K562 (cell line): ENCODE results near the gene SIGLEC9. TPM values are rescaled to one million over a fixed set of nuclear protein-coding genes. Genes with fewer than 3 reads are reported as not detected.

Experiments
- ATAC-seq: fragments of 200-7000 bp; cut with Tn5 transposase; 3 replicates; pipeline ENCODE4 v1.9.1; 2020; ENCODE audit warnings: moderate library complexity
- BruUV-seq: library from RNA; stranded (reverse); fragments of 400-500 nt; replicated peaks from 2 replicates; lab custom pipeline; 2021; lab: Mats Ljungman, UMichigan
- CTCF ChIA-PET: fragments of 300-600 bp; formaldehyde crosslinking; extraction: SDS; loops from one replicate; lab custom pipeline; 2021; ENCODE audit warnings: low intra/inter-chr PET ratio; lab: Yijun Ruan, JAX
- POLR2A ChIA-PET: fragments of 300-600, 350-650 bp; sonication (Branson Sonifier 250); formaldehyde crosslinking; extraction: SDS; loops from one replicate; lab custom pipeline; 2021; ENCODE audit warnings: antibody characterized with exemption, inconsistent platforms; lab: Yijun Ruan, JAX
- DNase-seq, 4 experiments: peaks; one replicate each; pipeline versions ENCODE4 v3.0.0 to v3.0.0-alpha.2; 2011 to 2018; ENCODE audit warnings: low spot score in 3 of 4, mixed read lengths in 3 of 4; ENCODE audit errors: extremely low read depth in 1 of 4
- FAIRE-seq: peaks from 2 replicates; lab custom pipeline; 2011; peaks lifted over from hg19 to GRCh38; lab: Jason Lieb, UNC
- H2AFZ ChIP-seq: 2 replicates; pipeline ENCODE4 v1.6.0; 2011; ENCODE audit warnings: low read depth, low read length, control low read depth, inconsistent platforms
- H3K27ac ChIP-seq: fragments of 200-600 bp; 3 replicates; pipeline ENCODE4 v1.8.0; 2011; ENCODE audit warnings: low read depth, mild to moderate bottlenecking, control low read depth, inconsistent platforms, low read length, moderate library complexity, mixed read lengths; ENCODE audit errors: extremely low read depth
- H3K27me3 ChIP-seq, 2 experiments: fragments of 300-600 bp in 1 of 2; 2 replicates in 1 of 2; 3 replicates in 1 of 2; pipeline versions ENCODE4 v1.6.0 to v1.8.0; 2011; ENCODE audit warnings: inconsistent platforms in 2 of 2, low read length in 2 of 2, mild to moderate bottlenecking in 1 of 2, mixed read lengths in 1 of 2, moderate library complexity in 1 of 2; ENCODE audit not compliant: control insufficient read depth in 2 of 2, insufficient read depth in 2 of 2
- H3K36me3 ChIP-seq: fragments of 300-600 bp; 3 replicates; pipeline ENCODE4 v1.8.0; 2011; ENCODE audit warnings: mild to moderate bottlenecking, low read length, inconsistent platforms; ENCODE audit not compliant: control insufficient read depth, insufficient read depth
- H3K4me1 ChIP-seq, 2 experiments: fragments of 200-600 bp in 1 of 2; replicated peaks in 1 of 2; 2 replicates in 1 of 2; 3 replicates in 1 of 2; pipeline versions ENCODE4 v1.5.1 to v1.8.0; 2011; ENCODE audit warnings: inconsistent platforms in 2 of 2, low read length in 2 of 2, mild to moderate bottlenecking in 1 of 2, mixed read lengths in 1 of 2, moderate library complexity in 1 of 2; ENCODE audit not compliant: control insufficient read depth in 2 of 2, insufficient read depth in 2 of 2
- H3K4me2 ChIP-seq: 2 replicates; pipeline ENCODE4 v1.6.1; 2011; ENCODE audit warnings: low read length, control low read depth, inconsistent platforms, mixed read lengths; ENCODE audit not compliant: insufficient read depth
- H3K4me3 ChIP-seq: fragments of 200-600 bp; sonication (generic), shearing (Covaris generic); 2 replicates; pipeline ENCODE4 v1.5.1; 2016; ENCODE audit warnings: control low read depth, inconsistent platforms
- H3K79me2 ChIP-seq: fragments of 200-600 bp; 3 replicates; pipeline ENCODE4 v1.8.0; 2011; ENCODE audit warnings: low read length, inconsistent platforms; ENCODE audit not compliant: control insufficient read depth, insufficient read depth
- H3K9ac ChIP-seq, 2 experiments: 2 replicates each; pipeline versions ENCODE4 v1.6.0 to v1.6.1; 2011; ENCODE audit warnings: low read depth in 2 of 2, low read length in 2 of 2, control low read depth in 1 of 2, inconsistent platforms in 1 of 2, mild to moderate bottlenecking in 1 of 2, mixed read lengths in 1 of 2; ENCODE audit not compliant: insufficient read depth in 1 of 2
- H3K9me1 ChIP-seq: one replicate; pipeline ENCODE4 v1.6.0; 2011; ENCODE audit warnings: inconsistent platforms, mild to moderate bottlenecking, low read length, moderate library complexity; ENCODE audit not compliant: control insufficient read depth, insufficient read depth
- H3K9me3 ChIP-seq: replicated peaks from 2 replicates; pipeline ENCODE4 v1.5.1; 2011; ENCODE audit warnings: low read depth, low read length, inconsistent platforms; ENCODE audit not compliant: control insufficient read depth, insufficient read depth
- H4K20me1 ChIP-seq: replicated peaks from 2 replicates; pipeline ENCODE4 v1.6.1; 2011; ENCODE audit warnings: low read length, inconsistent platforms, mixed read lengths; ENCODE audit not compliant: control insufficient read depth, insufficient read depth
- CAMTA2 ChIP-seq: fragments of 250-450 bp; sonication (Bioruptor Pico); conservative IDR thresholded peaks from 2 replicates; pipeline ENCODE4 v1.5.1; 2022
- FOXA3 ChIP-seq, 2 experiments: fragments of 450-650 bp in 1 of 2; sonication (generic) in 1 of 2; formaldehyde crosslinking; IDR thresholded peaks in 1 of 2; conservative IDR thresholded peaks in 1 of 2; 2 replicates each; pipeline versions ENCODE4 v1.4.0 to v1.8.0; 2020 to 2022; ENCODE audit warnings: mild to moderate bottlenecking in 2 of 2, missing genetic modification reagents in 1 of 2
- KLF16 ChIP-seq: IDR thresholded peaks from 2 replicates; pipeline ENCODE4 v1.6.1; 2016; ENCODE audit warnings: antibody characterized with exemption
- LARP7 ChIP-seq: fragments of 450-650 bp; IDR thresholded peaks from 2 replicates; pipeline ENCODE4 v1.6.1; 2016
- MAX ChIP-seq: sonication (generic); formaldehyde crosslinking; IDR thresholded peaks from 2 replicates; pipeline ENCODE4 v1.9.0; 2022; ENCODE audit warnings: mild to moderate bottlenecking, missing genetic modification reagents
- NR2C2 ChIP-seq, 2 experiments: fragments of 200-800 bp in 1 of 2; sonication (Bioruptor generic) in 1 of 2; sonication (generic) in 1 of 2; formaldehyde crosslinking in 1 of 2; IDR thresholded peaks; 2 replicates each; pipeline versions ENCODE4 v1.6.1 to v1.8.0; 2016 to 2022; ENCODE audit warnings: mild to moderate bottlenecking in 1 of 2, missing compliant biosample characterization in 1 of 2, missing genetic modification characterization in 1 of 2, missing genetic modification reagents in 1 of 2
- PHB2 ChIP-seq: fragments of 450-650 bp; IDR thresholded peaks from 2 replicates; pipeline ENCODE4 v1.6.1; 2017; ENCODE audit warnings: low read depth
- THRA ChIP-seq: fragments of 450-650 bp; IDR thresholded peaks from 2 replicates; pipeline ENCODE4 v1.6.1; 2017; ENCODE audit warnings: mild to moderate bottlenecking, moderate library complexity
- ZBED1 ChIP-seq: IDR thresholded peaks from 2 replicates; pipeline ENCODE4 v1.6.1; 2014
- ZNF592 ChIP-seq: fragments of 450-650 bp; IDR thresholded peaks from 2 replicates; pipeline ENCODE4 v1.6.1; 2017; ENCODE audit warnings: antibody characterized with exemption, mild to moderate bottlenecking
- ZNF639 ChIP-seq, 2 experiments: fragments of 200-800 bp in 1 of 2; sonication (Bioruptor generic) in 1 of 2; sonication (generic) in 1 of 2; formaldehyde crosslinking in 1 of 2; IDR thresholded peaks in 1 of 2; conservative IDR thresholded peaks in 1 of 2; 2 replicates each; pipeline versions ENCODE4 v1.5.0 to v1.6.1; 2016 to 2020; ENCODE audit warnings: missing compliant biosample characterization in 1 of 2, missing genetic modification characterization in 1 of 2, missing genetic modification reagents in 1 of 2
- WGBS: fragments of 100-300 bp; shearing (Covaris generic); methylation state at CpG from one replicate; pipeline ENCODE4 v1.1.6; 2016; ENCODE audit warnings: low coverage, mixed read lengths; ENCODE audit not compliant: insufficient coverage; ENCODE audit errors: missing lambda C conversion rate; 5-methylcytosine and 5-hydroxymethylcytosine counted together
- in situ Hi-C: fragments of 300-500 bp; cut with MboI; formaldehyde crosslinking; loops from 4 replicates; pipeline ENCODE4 v1.15.0; 2018; ENCODE audit warnings: inconsistent platforms, mixed read lengths
- intact Hi-C: fragments of 100-400 bp; cut with micrococcal nuclease; formaldehyde crosslinking; loops from 2 replicates; pipeline ENCODE4 v1.14.2; 2022
- polyA plus RNA-seq, 8 experiments: library from polyadenylated mRNA; depleted of rRNA in 4 of 8; stranded (reverse) in 5 of 8; unstranded in 3 of 8; fragments of >200 nt; fragmentation: Nextera tagmentation in 2 of 8; fragmentation: Illumina TruSeq in 1 of 8; extraction: Ambion mirVana in 2 of 8; extraction: Trizol in 1 of 8; gene quantifications; 2 replicates each; pipeline versions ENCODE4 v1.2.1 to v1.2.3, GENCODE V29; 2011 to 2014; ENCODE audit warnings: inconsistent platforms in 1 of 8, missing spikeins in 1 of 8
- total RNA-seq, 7 experiments: library from RNA; depleted of rRNA in 6 of 7; stranded (reverse); fragments of >200 nt in 6 of 7; fragmentation: Illumina TruSeq in 2 of 7; extraction: Trizol in 2 of 7; gene quantifications; 2 replicates each; pipeline versions ENCODE4 v1.2.1 to v1.2.3, GENCODE V29; 2011 to 2021; ENCODE audit warnings: low replicate concordance in 1 of 7
- TF ChIP-seq, protein P1 (sequence below), 2 experiments: fragments of 450-650 bp in 1 of 2; sonication (generic) in 1 of 2; formaldehyde crosslinking in 1 of 2; IDR thresholded peaks in 1 of 2; conservative IDR thresholded peaks in 1 of 2; 2 replicates each; pipeline versions ENCODE4 v1.6.1 to v1.8.1; 2016 to 2023; ENCODE audit warnings: mild to moderate bottlenecking in 2 of 2, moderate library complexity in 2 of 2, inconsistent platforms in 1 of 2, missing genetic modification reagents in 1 of 2

Gene SIGLEC9
- total and polyA plus RNA-seq, 9 of the 15 experiments (the other 6 are each of a cell fraction or from before 2014, with no cell fraction given), result 0.09 to 0.34 (median 0.22) TPM; not detected in 4

DNA sequence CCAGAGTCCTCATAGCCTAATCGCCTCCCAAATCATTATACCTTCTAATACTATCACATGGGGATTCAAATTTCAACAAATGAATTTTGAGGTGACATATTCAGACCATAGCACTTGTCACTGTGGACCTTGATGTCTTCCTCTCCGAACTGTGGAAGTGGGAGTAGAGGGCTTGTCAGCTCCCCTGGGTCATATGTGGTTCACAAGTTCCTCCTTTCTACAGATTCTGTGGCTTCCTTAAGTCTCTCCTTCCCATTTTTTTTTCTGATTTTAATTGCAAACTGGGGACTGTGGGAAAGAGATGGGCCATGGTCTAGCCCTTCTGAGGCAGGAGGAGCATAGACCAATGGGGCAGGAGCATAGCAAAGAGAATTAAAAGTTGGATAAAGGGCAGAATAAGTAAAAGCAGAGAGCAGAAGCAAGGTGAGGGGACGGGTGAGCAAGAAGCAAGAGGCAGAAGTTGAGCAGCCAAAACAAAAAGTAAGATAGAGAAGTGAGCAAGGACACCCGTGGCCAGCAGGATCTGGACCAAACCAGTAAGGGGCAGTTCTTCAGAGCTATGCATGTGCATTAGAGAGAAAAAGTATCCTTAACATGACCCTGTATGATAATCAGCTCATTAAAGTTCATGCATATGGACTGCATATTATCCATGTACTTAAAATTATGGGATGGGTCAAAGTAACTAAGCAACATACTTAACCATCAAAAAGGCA lies 14.8 kb downstream of the SIGLEC9 start:
- Histone ChIP-seq H3K4me3 (no peak overlapping the region), H3K27me3 (peaks cover 11 to 47% of the 10 kb centered on the region in 2 experiments; a peak in 4 of 5 replicates), H3K9me1 (no peaks in the 10 kb centered on the region), H3K4me2 (no peak overlapping the region), H3K9ac (no peak overlapping the region), H2AFZ (no peak overlapping the region), H4K20me1 (0 out of 2 replicates have a peak, but pooled peaks cover 4% of the 10 kb centered on the region), H3K27ac (no peak overlapping the region), H3K9me3 (no peaks in the 10 kb centered on the region; the same call in 1 of the 2 replicates), H3K79me2 (no peaks in the 10 kb centered on the region), H3K36me3 (no peaks in the 10 kb centered on the region), H3K4me1 (peaks cover 13 to 16% of the 10 kb centered on the region in 2 experiments)
- DNase-seq (no peak), FAIRE-seq (no peak), ATAC-seq (no peak)
- intact Hi-C loops, result no loop called here
- BruUV-seq, result no TSS peak
- 3% methylated on average over 4 of the region's 4 CpGs for WGBS
- ChIA-PET POLR2A (no interaction called here), CTCF (no interaction called here)
- in situ Hi-C loops, result no loop called here
- TF ChIP-seq, protein P1, sequence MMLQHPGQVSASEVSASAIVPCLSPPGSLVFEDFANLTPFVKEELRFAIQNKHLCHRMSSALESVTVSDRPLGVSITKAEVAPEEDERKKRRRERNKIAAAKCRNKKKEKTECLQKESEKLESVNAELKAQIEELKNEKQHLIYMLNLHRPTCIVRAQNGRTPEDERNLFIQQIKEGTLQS (IDR thresholded peaks at IDR 0.05), result no peak
- TF ChIP-seq, protein P1 (CRISPR knock-in tag; conservative IDR thresholded peaks at IDR 0.05), result no peak
- no peak for TF ChIP-seq ZNF592
- TF ChIP-seq NR2C2 (CRISPR knock-in tag; IDR thresholded peaks at IDR 0.05), result no peak
- TF ChIP-seq NR2C2 (tag; IDR thresholded peaks at IDR 0.05), result no peak
- TF ChIP-seq MAX, result no peak
- no peak for TF ChIP-seq THRA
- TF ChIP-seq PHB2, result no peak
- TF ChIP-seq LARP7, result no peak
- 0 out of 4 replicates have a peak, but pooled peaks of 1 of the 2 experiments have one; percentile 43 for TF ChIP-seq ZNF639 (CRISPR knock-in tag; conservative IDR thresholded peaks at IDR 0.05 in 1 of 2, IDR thresholded peaks at IDR 0.05 in 1 of 2)
- TF ChIP-seq KLF16, result peak; percentile 73; the same call in 1 of the 2 replicates
- TF ChIP-seq FOXA3 (CRISPR knock-in tag; conservative IDR thresholded peaks at IDR 0.05 in 1 of 2, IDR thresholded peaks at IDR 0.05 in 1 of 2), result no peak
- no peak for TF ChIP-seq CAMTA2 (CRISPR knock-in tag)
- no peak for TF ChIP-seq ZBED1
